Hair follicle dermal papilla cell (primary cell): ENCODE measurements around the gene ANKUB1. TPM values are rescaled to one million over a fixed set of nuclear protein-coding genes. Genes with fewer than 3 reads are reported as not detected.

Experiments
- small RNA-seq: library from RNA; depleted of rRNA; stranded (forward); fragments of <200 nt; gene quantifications from one replicate; pipeline ENCODE3, GENCODE V24; 2012
- total RNA-seq: library from RNA; depleted of rRNA; stranded (reverse); fragments of >200 nt; gene quantifications from 2 replicates; pipeline ENCODE4 v1.2.3, GENCODE V29; 2012

ANKUB1 gene
- 0.16 TPM in 1 of 2 replicates, not detected in the other for total RNA-seq

GRCh38 chr3:149792452-149793270, at the start of gene ANKUB1:
Gene ANKUB1 (minus strand): TSS chr3:149792554. CDS start chr3:149792366, 188 bp downstream.

GRCh38 chr3:149812606-149813366, 20.4 kb upstream of the ANKUB1 start, which contains the start of gene RNF13:
Gene RNF13 (plus strand): TSS chr3:149813215. CDS start chr3:149846027, 32,812 bp downstream.

GRCh38 chr3:149752051-149752787, 40.1 kb downstream of the ANKUB1 start, which contains the start of gene COMMD2:
Gene COMMD2 (minus strand): TSS chr3:149752489. CDS start chr3:149752444, 45 bp downstream.

Small RNA genes within 50 kb of the gene (small RNA-seq; reads per million reads assigned to genes)
- gene RNU6-507P, result not detected

Other genes with a start within 250 kb of the ANKUB1 start
- 94.5 and 118 TPM in 2 replicates for gene WWTR1, start 134.5 kb downstream of the ANKUB1 start, total RNA-seq
- 31.8 and 36.5 TPM in 2 replicates for gene COMMD2, start 40.1 kb downstream of the ANKUB1 start, total RNA-seq
- 82.2 and 101 TPM in 2 replicates for gene RNF13, start 20.7 kb upstream of the ANKUB1 start, total RNA-seq
- gene PFN2, start 178.3 kb upstream of the ANKUB1 start, total RNA-seq, result 138 and 164 TPM in 2 replicates